ENCODE measurements around the gene CFAP77.

DNA sequence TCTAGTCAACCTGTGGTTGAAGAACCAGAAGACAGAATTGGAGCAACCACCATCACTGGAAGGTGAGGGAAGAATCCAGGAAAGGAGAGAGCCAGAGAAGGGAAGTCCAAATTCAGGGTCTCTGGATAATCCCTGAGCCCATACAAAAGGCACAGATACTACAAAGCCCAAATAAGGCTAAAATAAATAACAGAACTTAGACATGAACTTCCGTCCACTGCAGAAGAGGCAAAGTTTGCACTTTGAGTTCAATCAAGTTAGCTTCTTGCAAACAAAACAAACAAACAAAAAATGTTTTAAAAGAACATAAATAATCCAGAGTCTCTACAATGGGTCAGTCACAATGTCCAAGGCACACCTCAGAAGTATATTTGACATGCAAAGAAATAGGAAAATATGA, 21.0 kb downstream of the CFAP77 start:
- TF ChIP-seq, protein P1, sequence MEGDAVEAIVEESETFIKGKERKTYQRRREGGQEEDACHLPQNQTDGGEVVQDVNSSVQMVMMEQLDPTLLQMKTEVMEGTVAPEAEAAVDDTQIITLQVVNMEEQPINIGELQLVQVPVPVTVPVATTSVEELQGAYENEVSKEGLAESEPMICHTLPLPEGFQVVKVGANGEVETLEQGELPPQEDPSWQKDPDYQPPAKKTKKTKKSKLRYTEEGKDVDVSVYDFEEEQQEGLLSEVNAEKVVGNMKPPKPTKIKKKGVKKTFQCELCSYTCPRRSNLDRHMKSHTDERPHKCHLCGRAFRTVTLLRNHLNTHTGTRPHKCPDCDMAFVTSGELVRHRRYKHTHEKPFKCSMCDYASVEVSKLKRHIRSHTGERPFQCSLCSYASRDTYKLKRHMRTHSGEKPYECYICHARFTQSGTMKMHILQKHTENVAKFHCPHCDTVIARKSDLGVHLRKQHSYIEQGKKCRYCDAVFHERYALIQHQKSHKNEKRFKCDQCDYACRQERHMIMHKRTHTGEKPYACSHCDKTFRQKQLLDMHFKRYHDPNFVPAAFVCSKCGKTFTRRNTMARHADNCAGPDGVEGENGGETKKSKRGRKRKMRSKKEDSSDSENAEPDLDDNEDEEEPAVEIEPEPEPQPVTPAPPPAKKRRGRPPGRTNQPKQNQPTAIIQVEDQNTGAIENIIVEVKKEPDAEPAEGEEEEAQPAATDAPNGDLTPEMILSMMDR (IDR thresholded peaks at IDR 0.05), result no peak
- TF ChIP-seq POLR2A (IDR thresholded peaks at IDR 0.05), result no peak
